ENCODE measurements around the gene RAD51B.

The RAD51B gene

DNA sequence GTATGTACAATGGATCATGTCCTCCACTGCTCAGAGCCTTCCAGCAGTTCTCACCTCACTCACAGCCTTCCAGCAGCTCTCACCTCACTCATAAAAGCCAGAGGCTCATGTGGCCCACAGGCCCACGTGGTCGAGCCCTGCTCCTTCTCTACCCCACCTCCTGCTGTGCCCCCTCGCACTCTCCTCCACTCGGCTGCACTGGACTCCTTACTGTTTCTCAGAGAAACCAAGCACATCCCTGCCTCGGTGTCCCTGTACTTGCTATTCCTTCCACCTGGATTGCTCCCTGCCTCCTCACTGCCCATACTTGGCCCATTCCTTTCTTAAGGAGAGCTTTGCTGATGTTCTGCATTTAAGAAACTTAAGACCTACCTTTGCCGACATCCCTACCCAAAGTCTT is 753.5 kb downstream of the RAD51B start:
- no peak for DNase-seq (ENCODE audit: low read depth in 2 of 2)

- DNase-seq (ENCODE audit: low read depth in 2 of 2), result no peak
These were observed 754.1 kb downstream of the RAD51B start for GRCh38 chr14:68573722-68574121.

DNA sequence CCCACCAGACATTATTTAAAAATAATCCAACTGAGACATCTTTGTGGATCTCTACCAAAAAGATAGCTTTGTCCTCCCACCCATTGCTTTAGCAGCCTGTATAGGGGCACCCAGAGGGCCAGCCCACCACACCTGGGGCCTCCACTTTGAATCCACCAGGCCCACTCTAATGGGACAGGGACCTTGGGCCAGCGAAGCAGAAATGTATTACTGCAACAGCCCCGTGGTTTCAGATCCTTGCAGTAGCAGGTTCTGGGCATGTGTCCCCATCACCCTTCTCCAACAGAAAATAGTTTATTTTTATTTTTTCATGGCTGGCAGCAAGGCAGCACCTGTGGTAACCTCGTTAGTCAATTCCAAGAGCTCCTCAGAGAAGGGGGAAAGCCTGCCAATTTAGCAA is 754.9 kb downstream of the RAD51B start:
- DNase-seq (ENCODE audit: low read depth in 2 of 2), result no peak

DNA sequence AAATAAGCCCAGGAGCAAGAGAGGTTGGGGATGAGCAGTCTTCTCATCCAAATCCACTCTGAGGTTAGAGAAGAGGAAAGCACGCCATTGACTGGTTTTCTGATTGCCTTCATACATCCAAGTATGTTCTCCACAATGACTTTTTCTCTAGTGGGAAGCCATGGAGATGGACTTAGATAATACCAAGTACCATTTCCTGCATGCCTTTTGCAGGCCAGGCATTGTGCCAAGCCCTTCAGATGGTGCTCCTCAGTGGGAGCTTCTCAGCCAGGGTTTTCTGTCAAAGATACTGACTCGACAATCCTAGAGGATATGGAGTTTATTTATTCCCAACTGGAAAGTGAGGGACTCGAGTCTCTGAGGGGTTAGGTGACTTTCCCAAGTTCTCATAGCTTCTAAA is 755.3 kb downstream of the RAD51B start:
- no peak for DNase-seq (ENCODE audit: low read depth in 2 of 2)

DNA sequence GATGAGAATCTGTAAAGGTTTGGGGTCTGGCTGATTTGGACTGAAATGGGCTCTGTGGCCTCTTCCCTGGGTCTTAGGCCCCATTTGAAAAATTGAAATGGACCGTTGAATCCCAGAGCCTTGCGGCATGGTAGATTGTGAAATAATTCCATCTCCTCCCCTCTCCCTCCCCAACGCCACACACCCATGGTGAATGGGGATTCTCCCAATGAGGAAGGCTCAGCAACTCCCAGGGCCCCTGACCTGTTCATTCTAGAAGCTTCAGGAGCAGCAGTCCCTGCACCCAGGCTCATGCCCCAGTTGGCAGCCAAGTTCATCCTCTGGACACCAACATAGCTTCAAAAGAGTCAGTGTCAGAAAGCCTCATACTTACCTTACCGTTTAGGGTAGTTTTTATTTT is 755.8 kb downstream of the RAD51B start:
- no peak for DNase-seq (ENCODE audit: low read depth in 2 of 2)

GRCh38 chr14:68576031-68576430 is 756.5 kb downstream of the RAD51B start:
- no peak for DNase-seq (ENCODE audit: low read depth in 2 of 2)

DNA sequence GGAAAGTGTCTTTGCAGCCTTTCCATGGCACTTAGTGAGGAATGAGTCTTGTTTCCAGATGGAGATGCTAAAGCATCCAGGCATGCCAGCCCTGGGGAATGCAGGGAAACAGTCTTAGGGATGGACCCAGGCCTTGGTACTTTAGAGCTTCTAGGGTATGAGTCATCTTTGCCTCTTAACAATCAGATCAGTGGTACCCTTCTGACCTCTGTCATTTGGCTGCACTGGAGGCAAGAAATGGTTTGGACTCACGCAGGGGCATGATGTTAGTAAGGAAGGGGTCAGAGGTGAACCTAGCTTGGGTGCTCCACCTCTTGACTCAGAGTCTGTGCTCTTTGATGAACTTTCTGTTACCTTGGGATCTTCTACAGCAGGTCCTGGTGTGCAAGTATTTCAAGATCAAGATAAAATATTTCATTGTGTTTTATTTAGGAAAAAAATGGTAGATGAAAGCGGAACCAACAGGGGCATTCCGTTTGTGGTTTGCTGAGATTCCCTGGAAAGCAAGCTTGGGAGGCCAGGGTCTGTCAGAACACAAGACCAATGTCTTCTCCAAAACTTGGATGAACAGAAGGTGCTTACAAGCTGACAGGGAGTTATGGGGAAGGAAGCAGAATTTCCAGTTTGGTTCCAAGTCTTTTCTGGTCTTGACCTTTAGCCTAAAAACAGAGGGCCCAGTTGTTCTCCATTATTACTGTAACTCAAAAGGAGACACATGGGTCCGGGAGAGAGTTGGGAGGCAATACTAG is 757.1 kb downstream of the RAD51B start:
- no peak for DNase-seq (ENCODE audit: low read depth in 2 of 2)

- no peak for DNase-seq (ENCODE audit: low read depth in 2 of 2)
These were observed 758.4 kb downstream of the RAD51B start for GRCh38 chr14:68577802-68578541.

GRCh38 chr14:68578597-68578996 is 759.0 kb downstream of the RAD51B start:
- no peak for DNase-seq (ENCODE audit: low read depth in 2 of 2)

DNA sequence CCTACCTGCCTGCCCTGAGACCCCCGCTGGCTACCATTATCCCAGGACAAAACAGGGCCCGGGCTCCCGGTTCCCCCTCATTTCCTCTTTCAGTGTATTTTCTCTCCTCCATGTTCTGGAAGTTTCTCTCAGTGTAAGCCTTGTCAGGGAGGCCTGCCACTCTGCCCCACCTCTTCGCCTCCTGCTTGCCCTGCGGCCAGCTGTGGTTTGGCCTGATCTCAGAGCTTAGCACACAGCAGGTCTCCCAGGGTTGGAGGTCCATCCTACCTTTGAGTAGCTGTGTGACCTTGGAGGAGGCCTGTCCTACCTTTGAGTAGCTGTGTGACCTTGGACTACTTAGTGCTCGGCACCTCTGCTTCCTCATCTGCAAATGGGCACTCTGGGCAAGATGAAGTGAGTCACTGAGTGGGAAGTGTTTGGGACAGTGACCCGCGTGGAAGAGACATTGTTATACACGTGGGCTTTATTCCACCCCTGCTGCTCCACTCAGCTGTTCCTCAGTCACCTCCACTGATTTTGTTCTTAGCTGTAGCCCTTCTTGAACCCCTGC is 760.6 kb downstream of the RAD51B start:
- DNase-seq (ENCODE audit: low read depth in 2 of 2), result no peak

DNA sequence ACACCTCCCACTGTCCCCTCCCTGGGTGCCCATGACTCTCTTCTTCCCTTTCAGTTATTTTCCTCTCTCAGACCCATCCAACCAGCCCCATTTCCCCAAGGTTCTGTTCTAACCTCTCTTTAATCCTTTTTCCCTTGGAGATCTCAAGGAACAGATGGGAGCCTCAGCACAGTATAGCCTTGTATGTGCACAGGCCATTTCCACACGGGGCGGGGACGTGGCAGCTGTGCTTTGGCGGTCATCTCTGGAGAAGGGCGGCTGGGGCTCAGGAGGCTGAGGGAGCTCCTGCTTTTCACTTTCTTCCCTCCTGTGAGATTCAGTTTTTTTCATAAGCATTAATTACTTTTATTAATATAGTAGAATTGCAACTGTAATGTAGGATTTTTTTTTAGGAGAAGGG is 761.1 kb downstream of the RAD51B start:
- DNase-seq (ENCODE audit: low read depth in 2 of 2), result no peak

GRCh38 chr14:68583548-68584280 is 764.1 kb downstream of the RAD51B start:
- DNase-seq (ENCODE audit: low read depth in 2 of 2), result no peak

- DNase-seq (ENCODE audit: low read depth in 2 of 2), result no peak
These were observed 765.2 kb downstream of the RAD51B start for GRCh38 chr14:68584786-68585185.

- no peak for DNase-seq (ENCODE audit: low read depth in 2 of 2)
These were observed 766.1 kb downstream of the RAD51B start for GRCh38 chr14:68585690-68586089.

DNA sequence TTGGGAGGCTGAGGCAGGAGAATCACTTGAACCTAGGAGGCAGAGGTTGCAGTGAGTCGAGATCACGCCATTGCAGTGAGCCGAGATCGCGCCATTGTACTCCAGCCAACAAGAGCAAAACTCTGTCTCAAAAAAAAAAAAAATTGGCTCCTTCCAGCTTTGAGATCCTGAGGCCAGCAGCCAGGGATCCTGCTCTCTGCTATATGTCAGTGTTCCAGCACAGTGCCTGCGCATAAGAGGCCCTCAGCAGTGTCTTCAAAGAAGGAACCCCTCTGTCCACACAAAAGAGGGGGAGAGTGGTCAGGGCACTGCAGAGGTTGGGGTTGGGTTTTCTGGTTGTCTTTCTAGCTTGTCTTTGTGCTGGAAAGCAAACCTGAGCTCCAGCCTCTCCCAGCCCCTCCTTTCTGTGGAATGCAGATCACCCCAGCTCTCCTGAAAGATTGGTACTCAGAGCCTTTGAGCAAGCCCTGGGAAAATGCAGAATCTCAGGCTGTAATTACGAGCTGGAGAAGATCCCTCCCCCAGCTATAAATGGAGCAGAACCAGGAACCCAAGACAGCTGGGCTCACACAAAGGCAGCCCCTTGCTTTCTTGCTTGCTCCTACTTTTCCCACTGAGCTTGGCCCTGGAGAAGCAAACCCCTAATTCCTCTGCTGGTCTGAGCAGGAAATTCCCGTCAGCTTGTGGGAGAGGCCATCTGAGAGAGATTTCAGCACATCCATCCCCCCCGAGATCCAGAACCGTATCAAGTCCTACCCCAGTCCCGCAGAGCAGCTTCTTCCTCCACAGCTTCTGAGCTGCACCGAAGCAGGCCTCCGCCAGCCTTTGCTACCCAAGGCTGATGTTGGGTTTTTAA is 767.5 kb downstream of the RAD51B start:
- no peak for DNase-seq (ENCODE audit: low read depth in 2 of 2)

- DNase-seq (ENCODE audit: low read depth in 2 of 2), result no peak
These were observed 768.4 kb downstream of the RAD51B start for GRCh38 chr14:68587931-68588330.

GRCh38 chr14:68589447-68590200 is 770.0 kb downstream of the RAD51B start:
- no peak for DNase-seq (ENCODE audit: low read depth in 2 of 2)

DNA sequence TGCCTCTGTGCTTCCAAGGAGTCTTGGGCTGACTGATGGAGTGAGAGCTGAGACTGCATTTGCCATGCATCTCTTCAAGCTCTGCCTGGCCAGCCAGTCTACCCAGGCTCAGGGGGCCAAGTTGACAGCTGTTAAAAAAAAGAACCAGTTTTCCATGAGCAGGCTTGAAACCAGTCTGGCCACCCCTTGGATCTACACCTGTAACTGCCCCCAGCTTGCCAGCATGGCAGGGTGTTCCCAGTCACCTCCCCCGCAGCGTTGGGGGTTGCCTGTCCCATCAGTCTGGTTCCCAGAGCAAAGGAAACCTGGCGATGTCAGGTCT is 770.6 kb downstream of the RAD51B start:
- DNase-seq (ENCODE audit: low read depth in 2 of 2), result no peak

- DNase-seq (ENCODE audit: low read depth in 2 of 2), result no peak
These were observed 772.2 kb downstream of the RAD51B start for GRCh38 chr14:68591786-68592185.

GRCh38 chr14:68592948-68593556 is 773.5 kb downstream of the RAD51B start:
- DNase-seq (ENCODE audit: low read depth in 2 of 2), result no peak

Data from stimulated activated CD8-positive, alpha-beta memory T cell treated with anti-CD3 and anti-CD28 coated beads, Interleukin-2, amount 100 ng/mL, for 48 hours (primary cell).